Upper lobe of left lung (tissue), 4 donors: ENCODE measurements around the gene HOXC5.

Experiments used
- POLR2A ChIP-seq, 4 donors: fragments of 450-650 bp; IDR thresholded peaks; one replicate each; pipeline ENCODE4 v1.5.1; 2016 to 2017; ENCODE audit warnings: antibody characterized with exemption in 4 of 4, mild to moderate bottlenecking in 2 of 4
- POLR2AphosphoS5 ChIP-seq, 2 donors: sonication (generic); formaldehyde crosslinking; IDR thresholded peaks; one replicate each; pipeline ENCODE4 v1.5.1; 2017; ENCODE audit warnings: antibody characterized with exemption in 2 of 2
- TF ChIP-seq, protein P1 (sequence below), 6 experiments: fragments of 450-650 bp in 4 of 6; fragments of 200-600 bp in 2 of 6; sonication (generic) in 2 of 6; IDR thresholded peaks; one replicate each; pipeline ENCODE4 v1.5.1; 2016 to 2019; ENCODE audit warnings: antibody characterized with exemption in 6 of 6

GRCh38 chr12:53991077-53991460 is 41.8 kb upstream of the HOXC5 start:
- TF ChIP-seq, protein P1, sequence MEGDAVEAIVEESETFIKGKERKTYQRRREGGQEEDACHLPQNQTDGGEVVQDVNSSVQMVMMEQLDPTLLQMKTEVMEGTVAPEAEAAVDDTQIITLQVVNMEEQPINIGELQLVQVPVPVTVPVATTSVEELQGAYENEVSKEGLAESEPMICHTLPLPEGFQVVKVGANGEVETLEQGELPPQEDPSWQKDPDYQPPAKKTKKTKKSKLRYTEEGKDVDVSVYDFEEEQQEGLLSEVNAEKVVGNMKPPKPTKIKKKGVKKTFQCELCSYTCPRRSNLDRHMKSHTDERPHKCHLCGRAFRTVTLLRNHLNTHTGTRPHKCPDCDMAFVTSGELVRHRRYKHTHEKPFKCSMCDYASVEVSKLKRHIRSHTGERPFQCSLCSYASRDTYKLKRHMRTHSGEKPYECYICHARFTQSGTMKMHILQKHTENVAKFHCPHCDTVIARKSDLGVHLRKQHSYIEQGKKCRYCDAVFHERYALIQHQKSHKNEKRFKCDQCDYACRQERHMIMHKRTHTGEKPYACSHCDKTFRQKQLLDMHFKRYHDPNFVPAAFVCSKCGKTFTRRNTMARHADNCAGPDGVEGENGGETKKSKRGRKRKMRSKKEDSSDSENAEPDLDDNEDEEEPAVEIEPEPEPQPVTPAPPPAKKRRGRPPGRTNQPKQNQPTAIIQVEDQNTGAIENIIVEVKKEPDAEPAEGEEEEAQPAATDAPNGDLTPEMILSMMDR (IDR thresholded peaks at IDR 0.05), result no peak
- TF ChIP-seq POLR2A (IDR thresholded peaks at IDR 0.05) (no peak), POLR2AphosphoS5 (IDR thresholded peaks at IDR 0.05) (no peak)
